ENCODE results near the gene R3HDM2.

DNA sequence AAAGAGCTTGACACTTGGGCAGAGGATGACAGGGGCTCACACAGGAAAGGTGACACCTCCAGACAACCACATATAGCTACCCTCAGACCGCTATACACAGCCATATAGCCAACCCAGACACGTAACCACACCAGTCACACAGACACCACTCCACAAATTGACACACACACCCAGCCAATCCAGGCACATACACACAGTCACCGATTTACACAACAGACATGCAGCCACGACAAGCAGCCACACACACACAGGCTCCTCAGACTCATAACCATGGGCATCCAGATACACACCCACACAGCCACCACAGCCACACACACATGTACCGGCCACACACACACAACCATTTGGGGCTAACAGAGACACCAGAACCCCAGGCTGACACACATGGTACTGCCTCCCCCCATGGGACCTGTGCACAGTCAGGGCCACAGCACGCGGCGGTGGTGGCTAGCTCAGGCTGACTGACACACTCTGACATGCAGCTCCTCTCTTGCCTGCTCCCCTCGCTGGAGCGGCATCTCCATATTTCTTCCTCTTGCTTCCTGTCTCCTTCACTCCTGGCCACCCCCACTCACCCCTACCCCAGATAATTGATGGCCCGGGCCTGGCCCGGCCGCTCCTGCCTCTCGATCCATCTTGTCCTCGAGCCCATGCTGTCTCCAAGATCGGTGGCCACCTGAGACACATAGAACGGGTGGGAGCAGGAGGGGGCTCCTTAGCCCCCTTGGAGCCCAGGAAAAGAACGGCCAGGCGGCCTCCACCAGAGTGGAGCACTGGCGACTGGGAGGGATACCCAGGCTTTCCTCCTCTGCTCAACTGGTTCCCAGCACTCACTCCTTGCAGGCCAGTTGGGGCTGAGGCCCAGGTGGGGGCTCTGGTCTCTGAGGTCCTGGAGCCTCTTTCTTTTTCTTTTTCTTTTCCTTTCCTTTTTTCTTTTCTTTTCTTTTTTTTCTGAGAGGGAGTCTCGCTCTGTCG lies 207.4 kb downstream of the R3HDM2 start:
- TF ChIP-seq, protein P1, sequence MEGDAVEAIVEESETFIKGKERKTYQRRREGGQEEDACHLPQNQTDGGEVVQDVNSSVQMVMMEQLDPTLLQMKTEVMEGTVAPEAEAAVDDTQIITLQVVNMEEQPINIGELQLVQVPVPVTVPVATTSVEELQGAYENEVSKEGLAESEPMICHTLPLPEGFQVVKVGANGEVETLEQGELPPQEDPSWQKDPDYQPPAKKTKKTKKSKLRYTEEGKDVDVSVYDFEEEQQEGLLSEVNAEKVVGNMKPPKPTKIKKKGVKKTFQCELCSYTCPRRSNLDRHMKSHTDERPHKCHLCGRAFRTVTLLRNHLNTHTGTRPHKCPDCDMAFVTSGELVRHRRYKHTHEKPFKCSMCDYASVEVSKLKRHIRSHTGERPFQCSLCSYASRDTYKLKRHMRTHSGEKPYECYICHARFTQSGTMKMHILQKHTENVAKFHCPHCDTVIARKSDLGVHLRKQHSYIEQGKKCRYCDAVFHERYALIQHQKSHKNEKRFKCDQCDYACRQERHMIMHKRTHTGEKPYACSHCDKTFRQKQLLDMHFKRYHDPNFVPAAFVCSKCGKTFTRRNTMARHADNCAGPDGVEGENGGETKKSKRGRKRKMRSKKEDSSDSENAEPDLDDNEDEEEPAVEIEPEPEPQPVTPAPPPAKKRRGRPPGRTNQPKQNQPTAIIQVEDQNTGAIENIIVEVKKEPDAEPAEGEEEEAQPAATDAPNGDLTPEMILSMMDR (IDR thresholded peaks at IDR 0.05): no peak
- TF ChIP-seq POLR2A (IDR thresholded peaks at IDR 0.05) (no peak), EP300 (IDR thresholded peaks at IDR 0.05) (no peak)
